C4-2B (cell line): ENCODE results near the gene SH3BP2.

ENCODE experiments used
- ZFX ChIP-seq: fragments of 450-650 bp; IDR thresholded peaks from 2 replicates; pipeline ENCODE4 v1.6.1; 2017
- TF ChIP-seq, protein P1 (sequence below): fragments of 450-650 bp; conservative IDR thresholded peaks from 2 replicates; pipeline ENCODE4 v1.5.1; 2017; ENCODE audit warnings: mild to moderate bottlenecking

DNA sequence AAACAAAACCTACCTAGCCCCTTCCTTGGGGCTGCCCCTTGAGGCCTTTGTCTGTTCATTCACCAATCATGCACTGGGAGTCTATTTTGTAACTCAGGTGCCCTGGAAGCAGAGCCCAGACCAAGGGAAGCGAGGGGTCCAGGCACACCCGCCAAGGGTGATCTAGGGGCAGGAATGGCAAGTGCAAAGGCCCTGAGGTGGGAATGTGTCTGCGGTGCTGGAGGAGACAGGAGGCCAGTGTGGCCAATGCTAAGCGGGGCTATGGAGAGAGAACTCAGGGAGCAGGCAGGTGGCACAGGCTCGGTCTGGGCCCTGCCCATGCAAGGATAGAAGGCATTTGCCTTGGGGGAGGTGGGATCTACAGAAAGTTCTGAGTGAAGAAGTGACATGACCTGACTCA lies 3.5 kb upstream of the SH3BP2 start:
- TF ChIP-seq, protein P1, sequence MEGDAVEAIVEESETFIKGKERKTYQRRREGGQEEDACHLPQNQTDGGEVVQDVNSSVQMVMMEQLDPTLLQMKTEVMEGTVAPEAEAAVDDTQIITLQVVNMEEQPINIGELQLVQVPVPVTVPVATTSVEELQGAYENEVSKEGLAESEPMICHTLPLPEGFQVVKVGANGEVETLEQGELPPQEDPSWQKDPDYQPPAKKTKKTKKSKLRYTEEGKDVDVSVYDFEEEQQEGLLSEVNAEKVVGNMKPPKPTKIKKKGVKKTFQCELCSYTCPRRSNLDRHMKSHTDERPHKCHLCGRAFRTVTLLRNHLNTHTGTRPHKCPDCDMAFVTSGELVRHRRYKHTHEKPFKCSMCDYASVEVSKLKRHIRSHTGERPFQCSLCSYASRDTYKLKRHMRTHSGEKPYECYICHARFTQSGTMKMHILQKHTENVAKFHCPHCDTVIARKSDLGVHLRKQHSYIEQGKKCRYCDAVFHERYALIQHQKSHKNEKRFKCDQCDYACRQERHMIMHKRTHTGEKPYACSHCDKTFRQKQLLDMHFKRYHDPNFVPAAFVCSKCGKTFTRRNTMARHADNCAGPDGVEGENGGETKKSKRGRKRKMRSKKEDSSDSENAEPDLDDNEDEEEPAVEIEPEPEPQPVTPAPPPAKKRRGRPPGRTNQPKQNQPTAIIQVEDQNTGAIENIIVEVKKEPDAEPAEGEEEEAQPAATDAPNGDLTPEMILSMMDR: no peak
- no peak for TF ChIP-seq ZFX
